ENCODE measurements around the gene TLR6. TPM values are rescaled to one million over a fixed set of nuclear protein-coding genes. Genes with fewer than 3 reads are reported as not detected.
"Not testable (repeated sequence)": the region's sequence is repeated elsewhere in the genome, so short reads cannot be mapped to it uniquely, and the experiment has no call there.

The TLR6 gene
- total RNA-seq, 1 experiment from 2014 or later = 0.68 TPM

DNA sequence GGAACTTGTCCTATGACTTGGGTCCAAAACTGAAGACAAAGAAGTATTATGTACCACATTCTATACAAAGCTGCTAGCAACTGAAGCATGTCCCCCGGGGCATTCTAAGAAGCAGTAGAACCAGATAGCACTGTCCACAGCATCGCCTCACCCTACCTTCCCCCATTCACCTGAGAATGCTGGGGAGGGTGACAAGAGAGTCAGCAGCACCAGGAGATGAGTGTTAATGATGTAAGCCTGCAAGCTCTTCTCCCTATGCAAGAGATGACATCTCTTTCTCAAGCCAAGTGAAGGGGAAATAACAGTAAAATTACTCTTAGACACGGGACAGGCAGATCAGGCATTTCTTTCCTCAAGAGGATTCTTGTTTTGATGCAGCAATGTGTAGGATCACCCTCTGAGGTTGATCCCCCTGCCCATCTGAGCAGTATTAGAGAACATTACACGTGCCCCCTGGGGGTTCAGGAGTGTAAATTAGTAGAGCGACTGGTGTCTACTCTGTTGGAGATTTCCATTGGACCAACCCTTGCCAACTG, 38.1 kb downstream of the TLR6 start:
- peaks cover 22% of the 10 kb centered on the region for H3K4me1 Mint-ChIP-seq (ENCODE audit: low read depth, unreplicated experiment)
- no peak overlapping the region for H3K27ac Mint-ChIP-seq (ENCODE audit: unreplicated experiment)
- CTCF ChIA-PET = no interaction called here
- no TSS peak for BruUV-seq (replicated peaks)
- peaks cover 2% of the 10 kb centered on the region for H3K9me3 Mint-ChIP-seq (ENCODE audit: low read depth, unreplicated experiment)
- H3K36me3 Mint-ChIP-seq (ENCODE audit: insufficient read depth, unreplicated experiment) = no peaks in the 10 kb centered on the region
- peak; percentile 17 for DNase-seq
- H3K27me3 Mint-ChIP-seq (ENCODE audit: unreplicated experiment) = no peaks in the 10 kb centered on the region
- TF ChIP-seq CTCF (IDR thresholded peaks at IDR 0.05; ENCODE audit: unreplicated experiment) = no peak
- intact Hi-C loops (cut with micrococcal nuclease; ENCODE audit: unreplicated experiment) = no loop called here
- no peak overlapping the region for H3K4me3 Mint-ChIP-seq (ENCODE audit: low read depth, unreplicated experiment)

GRCh38 chr4:38815885-38816782, 40.5 kb downstream of the TLR6 start:
- TF ChIP-seq CTCF (IDR thresholded peaks at IDR 0.05; ENCODE audit: unreplicated experiment) = no peak
- no peaks in the 10 kb centered on the region for H3K9me3 Mint-ChIP-seq (ENCODE audit: low read depth, unreplicated experiment)
- H3K4me3 Mint-ChIP-seq (ENCODE audit: low read depth, unreplicated experiment) = no peak overlapping the region
- H3K27ac Mint-ChIP-seq (ENCODE audit: unreplicated experiment) = no peak overlapping the region
- intact Hi-C loops (cut with micrococcal nuclease; ENCODE audit: unreplicated experiment) = no loop called here
- H3K36me3 Mint-ChIP-seq (ENCODE audit: insufficient read depth, unreplicated experiment) = no peaks in the 10 kb centered on the region
- no peak for DNase-seq
- BruUV-seq (replicated peaks) = no TSS peak
- CTCF ChIA-PET = no interaction called here
- H3K4me1 Mint-ChIP-seq (ENCODE audit: low read depth, unreplicated experiment) = peaks cover 22% of the 10 kb centered on the region
- H3K27me3 Mint-ChIP-seq (ENCODE audit: unreplicated experiment) = no peaks in the 10 kb centered on the region

DNA sequence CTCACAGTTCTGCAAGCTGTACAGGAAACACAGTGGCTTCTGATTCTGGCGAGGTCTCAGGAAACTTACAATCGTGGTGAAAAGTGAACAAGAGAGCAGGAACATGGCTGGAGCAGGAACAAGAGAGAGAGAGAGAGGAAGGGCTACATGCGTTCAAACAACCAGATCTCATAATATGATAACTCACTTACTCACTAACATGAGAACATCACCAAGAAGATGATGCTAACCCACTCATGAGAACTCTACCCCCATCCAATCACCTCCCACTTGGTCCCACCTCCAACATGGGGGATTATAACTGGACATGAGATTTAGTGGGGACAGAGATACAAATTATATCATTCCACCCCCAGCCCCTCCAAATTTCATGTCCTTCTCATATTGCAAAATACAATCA, 42.2 kb downstream of the TLR6 start:
- H3K4me1 Mint-ChIP-seq (ENCODE audit: low read depth, unreplicated experiment) = peaks cover 6% of the 10 kb centered on the region
- H3K27me3 Mint-ChIP-seq (ENCODE audit: unreplicated experiment) = no peaks in the 10 kb centered on the region
- BruUV-seq (replicated peaks) = no TSS peak
- H3K27ac Mint-ChIP-seq (ENCODE audit: unreplicated experiment) = no peak overlapping the region
- DNase-seq = no peak
- no peak overlapping the region for H3K4me3 Mint-ChIP-seq (ENCODE audit: low read depth, unreplicated experiment)
- no peaks in the 10 kb centered on the region for H3K9me3 Mint-ChIP-seq (ENCODE audit: low read depth, unreplicated experiment)
- CTCF ChIA-PET = no interaction called here
- no peaks in the 10 kb centered on the region for H3K36me3 Mint-ChIP-seq (ENCODE audit: insufficient read depth, unreplicated experiment)
- intact Hi-C loops (cut with micrococcal nuclease; ENCODE audit: unreplicated experiment) = no loop called here
- no peak for TF ChIP-seq CTCF (IDR thresholded peaks at IDR 0.05; ENCODE audit: unreplicated experiment)

- Mint-ChIP-seq H3K27ac (ENCODE audit: unreplicated experiment) (no peak overlapping the region), H3K4me1 (ENCODE audit: low read depth, unreplicated experiment) (no peaks in the 10 kb centered on the region), H3K4me3 (ENCODE audit: low read depth, unreplicated experiment) (no peak overlapping the region), H3K9me3 (ENCODE audit: low read depth, unreplicated experiment) (no peaks in the 10 kb centered on the region), H3K27me3 (ENCODE audit: unreplicated experiment) (no peaks in the 10 kb centered on the region), H3K36me3 (ENCODE audit: insufficient read depth, unreplicated experiment) (no peaks in the 10 kb centered on the region)
- TF ChIP-seq CTCF (IDR thresholded peaks at IDR 0.05; ENCODE audit: unreplicated experiment) = no peak
- no peak for DNase-seq
- intact Hi-C loops (cut with micrococcal nuclease; ENCODE audit: unreplicated experiment) = no loop called here
- CTCF ChIA-PET = no interaction called here
- BruUV-seq (replicated peaks) = no TSS peak
Measured at GRCh38 chr4:38811297-38811696, 45.3 kb downstream of the TLR6 start.

DNA sequence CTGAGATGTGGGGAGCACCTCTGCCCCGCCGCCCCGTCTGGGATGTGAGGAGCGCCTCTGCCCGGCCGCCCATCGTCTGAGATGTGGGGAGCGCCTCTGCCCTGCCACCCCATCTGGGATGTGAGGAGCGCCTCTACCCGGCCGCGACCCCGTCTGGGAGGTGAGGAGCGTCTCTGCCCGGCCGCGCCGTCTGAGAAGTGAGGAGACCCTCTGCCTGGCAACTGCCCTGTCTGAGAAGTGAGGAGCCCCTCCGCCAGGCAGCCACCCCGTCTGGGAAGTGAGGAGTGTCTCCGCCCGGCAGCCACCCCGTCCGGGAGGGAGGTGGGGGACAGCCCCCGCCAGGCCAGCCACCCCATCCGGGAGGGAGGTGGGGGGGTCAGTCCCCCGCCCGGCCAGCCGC, 49.2 kb downstream of the TLR6 start:
- H3K27ac Mint-ChIP-seq (ENCODE audit: unreplicated experiment); BruUV-seq (replicated peaks); H3K4me1 Mint-ChIP-seq (ENCODE audit: low read depth, unreplicated experiment); intact Hi-C loops (cut with micrococcal nuclease; ENCODE audit: unreplicated experiment); H3K27me3 Mint-ChIP-seq (ENCODE audit: unreplicated experiment); H3K36me3 Mint-ChIP-seq (ENCODE audit: insufficient read depth, unreplicated experiment); CTCF ChIA-PET; H3K9me3 Mint-ChIP-seq (ENCODE audit: low read depth, unreplicated experiment); DNase-seq; H3K4me3 Mint-ChIP-seq (ENCODE audit: low read depth, unreplicated experiment): not testable (repeated sequence)

DNA sequence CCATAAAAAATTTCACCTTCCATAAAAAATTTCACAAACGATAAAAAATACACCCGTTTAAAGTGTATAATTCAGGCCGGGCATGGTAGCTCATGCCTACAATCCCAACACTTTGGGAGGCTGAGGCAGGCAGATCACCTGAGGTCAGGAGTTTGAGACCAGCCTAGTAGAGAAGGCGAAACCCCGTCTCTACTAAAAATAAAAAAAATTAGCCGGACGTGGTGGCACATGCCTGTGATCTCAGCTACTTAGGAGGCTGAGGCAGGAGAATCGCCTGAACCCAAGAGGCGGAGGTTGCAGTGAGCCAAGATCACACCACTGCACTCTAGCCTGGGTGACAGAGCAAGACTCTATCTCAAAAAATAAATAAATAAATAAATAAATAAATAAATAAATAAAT, 50.4 kb downstream of the TLR6 start:
- CTCF ChIA-PET; H3K9me3 Mint-ChIP-seq (ENCODE audit: low read depth, unreplicated experiment); H3K27ac Mint-ChIP-seq (ENCODE audit: unreplicated experiment); H3K36me3 Mint-ChIP-seq (ENCODE audit: insufficient read depth, unreplicated experiment); H3K4me3 Mint-ChIP-seq (ENCODE audit: low read depth, unreplicated experiment); H3K4me1 Mint-ChIP-seq (ENCODE audit: low read depth, unreplicated experiment); BruUV-seq (replicated peaks); DNase-seq; H3K27me3 Mint-ChIP-seq (ENCODE audit: unreplicated experiment); intact Hi-C loops (cut with micrococcal nuclease; ENCODE audit: unreplicated experiment): not testable (repeated sequence)

All from Calu3 (cell line).